Body of pancreas (tissue), 4 donors: Measurements from ENCODE around the gene ARL6IP1.
"Not testable (repeated sequence)": the region's sequence is repeated elsewhere in the genome, so short reads cannot be mapped to it uniquely, and the experiment has no call there.

Experiments
- POLR2A ChIP-seq, 3 donors: fragments of 450-650 bp; IDR thresholded peaks; one replicate each; pipeline ENCODE4 v1.6.1; 2016; ENCODE audit warnings: antibody characterized with exemption in 3 of 3, mild to moderate bottlenecking in 2 of 3
- TF ChIP-seq, protein P1 (sequence below), 7 experiments: fragments of 450-650 bp in 4 of 7; fragments of 200-600 bp in 3 of 7; sonication (generic) in 3 of 7; IDR thresholded peaks; one replicate each; pipeline ENCODE4 v1.5.1; 2016 to 2019; ENCODE audit warnings: antibody characterized with exemption in 7 of 7

DNA sequence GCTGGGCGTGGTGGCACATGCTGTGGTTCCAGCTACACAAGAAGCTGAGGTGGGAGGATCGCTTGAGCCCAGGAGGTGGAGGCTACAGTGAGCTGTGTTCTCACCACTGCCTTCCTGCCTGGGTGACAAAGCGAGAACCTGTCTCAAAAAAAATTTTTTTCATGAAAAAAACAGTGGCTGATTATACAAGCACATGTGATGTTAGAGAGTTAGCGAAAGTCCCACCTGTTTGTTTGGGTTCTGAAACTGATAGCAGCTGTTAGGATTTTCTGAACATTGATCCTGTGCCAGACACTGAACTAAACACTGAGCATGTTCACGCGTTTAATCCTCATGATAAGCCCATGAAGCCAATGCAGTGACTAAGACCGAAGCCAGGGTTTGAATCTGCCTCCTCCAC, 34.1 kb downstream of the ARL6IP1 start:
- not testable (repeated sequence) for TF ChIP-seq POLR2A (IDR thresholded peaks at IDR 0.05)
- TF ChIP-seq, protein P1, sequence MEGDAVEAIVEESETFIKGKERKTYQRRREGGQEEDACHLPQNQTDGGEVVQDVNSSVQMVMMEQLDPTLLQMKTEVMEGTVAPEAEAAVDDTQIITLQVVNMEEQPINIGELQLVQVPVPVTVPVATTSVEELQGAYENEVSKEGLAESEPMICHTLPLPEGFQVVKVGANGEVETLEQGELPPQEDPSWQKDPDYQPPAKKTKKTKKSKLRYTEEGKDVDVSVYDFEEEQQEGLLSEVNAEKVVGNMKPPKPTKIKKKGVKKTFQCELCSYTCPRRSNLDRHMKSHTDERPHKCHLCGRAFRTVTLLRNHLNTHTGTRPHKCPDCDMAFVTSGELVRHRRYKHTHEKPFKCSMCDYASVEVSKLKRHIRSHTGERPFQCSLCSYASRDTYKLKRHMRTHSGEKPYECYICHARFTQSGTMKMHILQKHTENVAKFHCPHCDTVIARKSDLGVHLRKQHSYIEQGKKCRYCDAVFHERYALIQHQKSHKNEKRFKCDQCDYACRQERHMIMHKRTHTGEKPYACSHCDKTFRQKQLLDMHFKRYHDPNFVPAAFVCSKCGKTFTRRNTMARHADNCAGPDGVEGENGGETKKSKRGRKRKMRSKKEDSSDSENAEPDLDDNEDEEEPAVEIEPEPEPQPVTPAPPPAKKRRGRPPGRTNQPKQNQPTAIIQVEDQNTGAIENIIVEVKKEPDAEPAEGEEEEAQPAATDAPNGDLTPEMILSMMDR (IDR thresholded peaks at IDR 0.05), result not testable (repeated sequence)
